H1 (cell line): ENCODE data around the gene GANAB. TPM values are rescaled to one million over a fixed set of nuclear protein-coding genes. Genes with fewer than 3 reads are reported as not detected.

Experiments
- CREB1 ChIP-seq: IDR thresholded peaks from 2 replicates; pipeline ENCODE4 v1.6.1; 2012; ENCODE audit warnings: inconsistent platforms
- polyA plus RNA-seq, 7 experiments: library from polyadenylated mRNA; depleted of rRNA in 3 of 7; stranded (reverse) in 5 of 7; unstranded in 2 of 7; fragments of >200 nt in 5 of 7; fragments of 200-250 nt in 2 of 7; gene quantifications; 1 replicate in 5 of 7; 2 replicates in 1 of 7; 4 replicates in 1 of 7; pipeline versions ENCODE4 v1.2.1 to v1.2.3, GENCODE V29; 2011 to 2013; ENCODE audit warnings: missing spikeins in 2 of 7, mixed read lengths in 2 of 7
- total RNA-seq: library from RNA; stranded (reverse); fragmentation: NEBNext Ultra II Directional; extraction: Animal tissue kit (Norgen Biotek cat#: 25700); gene quantifications from 2 replicates; pipeline ENCODE4 v1.2.1, GENCODE V29; 2021

GANAB gene
- total and polyA plus RNA-seq, 2 of the 8 experiments (the other 6 are each of a cell fraction or from before 2014, with no cell fraction given) = 289 to 330 TPM

DNA sequence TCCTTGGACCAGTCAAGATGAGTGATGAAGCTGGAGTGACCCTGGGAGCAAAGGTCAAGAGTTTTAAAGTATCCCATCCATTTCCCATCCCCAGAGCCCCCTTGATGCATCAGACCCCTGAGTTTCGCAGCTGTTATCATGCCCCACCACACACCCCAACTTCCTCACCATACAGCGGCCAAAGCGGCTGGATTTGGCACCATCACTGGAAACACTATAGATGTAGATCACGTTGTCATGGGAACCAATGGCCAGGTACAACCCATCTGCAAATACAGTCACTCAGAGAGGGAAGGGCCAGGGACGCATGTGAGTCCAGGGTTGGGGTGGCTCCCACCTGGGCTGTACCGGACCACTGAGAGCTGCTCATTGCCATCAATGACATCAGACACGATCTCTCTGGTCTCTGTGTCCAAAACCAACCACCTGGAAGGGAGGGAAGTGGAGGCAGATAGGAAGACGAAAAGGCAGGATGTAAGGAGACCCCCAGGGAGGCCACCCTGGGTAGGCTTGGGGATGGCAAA, 42.6 kb downstream of the GANAB start (continued):
- no peak for TF ChIP-seq CREB1
